ENCODE results near the gene ABCA3.
"Not testable (repeated sequence)": the region's sequence is repeated elsewhere in the genome, so short reads cannot be mapped to it uniquely, and the experiment has no call there.

Gene ABCA3

GRCh38 chr16:2340564-2341455, at the start of gene ABCA3:
Gene ABCA3 (minus strand): TSS chr16:2340728. CDS start chr16:2326466, 14,262 bp downstream.
- DNase-seq (ENCODE audit: low read depth in 1 of 2, low spot score in 1 of 2) = peak; percentile 93 to 97

GRCh38 chr16:2388875-2389433, 48.4 kb upstream of the ABCA3 start:
- no peak for DNase-seq (ENCODE audit: low read depth in 1 of 2, low spot score in 1 of 2)

- DNase-seq (ENCODE audit: low read depth in 1 of 2, low spot score in 1 of 2) = no peak
Measured at GRCh38 chr16:2388139-2388874, 47.8 kb upstream of the ABCA3 start.

GRCh38 chr16:2386990-2387389, 46.5 kb upstream of the ABCA3 start:
- no peak for DNase-seq (ENCODE audit: low read depth in 1 of 2, low spot score in 1 of 2)

GRCh38 chr16:2385982-2386381, 45.5 kb upstream of the ABCA3 start:
- DNase-seq (ENCODE audit: low read depth in 1 of 2, low spot score in 1 of 2) = not testable (repeated sequence)

GRCh38 chr16:2385190-2385836, 44.8 kb upstream of the ABCA3 start:
- no peak for DNase-seq (ENCODE audit: low read depth in 1 of 2, low spot score in 1 of 2)

GRCh38 chr16:2384426-2384825, 43.9 kb upstream of the ABCA3 start:
- DNase-seq (ENCODE audit: low read depth in 1 of 2, low spot score in 1 of 2) = no peak

- no peak for DNase-seq (ENCODE audit: low read depth in 1 of 2, low spot score in 1 of 2)
Measured at GRCh38 chr16:2383501-2383900, 43.0 kb upstream of the ABCA3 start.

- DNase-seq (ENCODE audit: low read depth in 1 of 2, low spot score in 1 of 2) = no peak
Measured at GRCh38 chr16:2374644-2375043, 34.1 kb upstream of the ABCA3 start.

GRCh38 chr16:2373176-2373575, 32.6 kb upstream of the ABCA3 start:
- no peak for DNase-seq (ENCODE audit: low read depth in 1 of 2, low spot score in 1 of 2)

GRCh38 chr16:2372684-2373083, 32.2 kb upstream of the ABCA3 start:
- DNase-seq (ENCODE audit: low read depth in 1 of 2, low spot score in 1 of 2) = no peak

GRCh38 chr16:2371421-2371820, 30.9 kb upstream of the ABCA3 start:
- no peak for DNase-seq (ENCODE audit: low read depth in 1 of 2, low spot score in 1 of 2)

- DNase-seq (ENCODE audit: low read depth in 1 of 2, low spot score in 1 of 2) = no peak
Measured at GRCh38 chr16:2370721-2371120, 30.2 kb upstream of the ABCA3 start.

GRCh38 chr16:2366660-2367309, 26.3 kb upstream of the ABCA3 start:
- no peak for DNase-seq (ENCODE audit: low read depth in 1 of 2, low spot score in 1 of 2)

- DNase-seq (ENCODE audit: low read depth in 1 of 2, low spot score in 1 of 2) = no peak
Measured at GRCh38 chr16:2365397-2366294, 25.1 kb upstream of the ABCA3 start.

GRCh38 chr16:2364638-2365210, 24.2 kb upstream of the ABCA3 start:
- DNase-seq (ENCODE audit: low read depth in 1 of 2, low spot score in 1 of 2) = no peak

- no peak for DNase-seq (ENCODE audit: low read depth in 1 of 2, low spot score in 1 of 2)
Measured at GRCh38 chr16:2362218-2362617, 21.7 kb upstream of the ABCA3 start.

GRCh38 chr16:2361129-2361528, 20.6 kb upstream of the ABCA3 start:
- DNase-seq (ENCODE audit: low read depth in 1 of 2, low spot score in 1 of 2) = no peak

- DNase-seq (ENCODE audit: low read depth in 1 of 2, low spot score in 1 of 2) = no peak
Measured at GRCh38 chr16:2359919-2360318, 19.4 kb upstream of the ABCA3 start.

- DNase-seq (ENCODE audit: low read depth in 1 of 2, low spot score in 1 of 2) = no peak
Measured at GRCh38 chr16:2358811-2359210, 18.3 kb upstream of the ABCA3 start.

Measured in activated CD4-positive, alpha-beta T cell treated with anti-CD3 and anti-CD28 coated beads, Interleukin-2, amount 50 U/mL, for 24 hours (primary cell).